T-cell (primary cell): ENCODE measurements around the gene MAP4K3. TPM values are rescaled to one million over a fixed set of nuclear protein-coding genes. Genes with fewer than 3 reads are reported as not detected.

Experiments used
- ATAC-seq, 4 experiments: fragments of 200-7000 bp in 3 of 4; fragments of 150-1000 bp in 1 of 4; cut with Tn5 transposase; replicated peaks in 1 of 4; 1 replicate in 3 of 4; 2 replicates in 1 of 4; pipeline ENCODE4 v1.10.0; 2021; ENCODE audit warnings: moderate library complexity in 3 of 4, mild to moderate bottlenecking in 2 of 4, moderate number of reproducible peaks in 1 of 4
- CTCF ChIA-PET, 2 donors: fragments of 300-600 bp; sonication (Branson Sonifier 250); formaldehyde crosslinking; loops; one replicate each; lab custom pipeline; 2022; ENCODE audit warnings: antibody characterized with exemption in 2 of 2; lab: Charles Lee
- POLR2A ChIA-PET, 2 donors: fragments of 300-600 bp; sonication (Branson Sonifier 250); formaldehyde crosslinking; loops; one replicate each; lab custom pipeline; 2022; ENCODE audit warnings: antibody characterized with exemption in 2 of 2; lab: Charles Lee
- DNase-seq, 35 experiments: peaks; one replicate each; pipeline versions ENCODE4 v3.0.0 to v3.0.0-alpha.2; 2013 to 2023
- H3K27ac ChIP-seq: one replicate; pipeline ENCODE4 v1.5.1; 2013; ENCODE audit warnings: low read length
- H3K27me3 ChIP-seq, 2 experiments: replicated peaks in 1 of 2; 1 replicate in 1 of 2; 2 replicates in 1 of 2; pipeline versions ENCODE4 v1.6.1 to v1.7.0; 2013; ENCODE audit warnings: low read length in 1 of 2, mixed read lengths in 1 of 2; ENCODE audit not compliant: control insufficient read depth in 2 of 2, insufficient read depth in 2 of 2; ENCODE audit errors: extremely low read depth in 1 of 2
- H3K36me3 ChIP-seq, 2 donors: 1 replicate in 1 of 2; 2 replicates in 1 of 2; pipeline versions ENCODE4 v1.6.1 to v1.7.0; 2013; ENCODE audit warnings: low read length in 1 of 2; ENCODE audit not compliant: control insufficient read depth in 2 of 2, insufficient read depth in 1 of 2; ENCODE audit errors: extremely low read depth in 1 of 2
- H3K4me1 ChIP-seq, 2 experiments: 1 replicate in 1 of 2; 2 replicates in 1 of 2; pipeline versions ENCODE4 v1.6.1 to v1.7.0; 2013; ENCODE audit warnings: low read length in 2 of 2, mixed read lengths in 1 of 2; ENCODE audit not compliant: insufficient read depth in 2 of 2, control insufficient read depth in 1 of 2; ENCODE audit errors: extremely low read depth in 1 of 2
- H3K4me3 ChIP-seq, 2 donors: 1 replicate in 1 of 2; 2 replicates in 1 of 2; pipeline versions ENCODE4 v1.5.1 to v1.7.0; 2013; ENCODE audit warnings: mild to moderate bottlenecking in 2 of 2, low read length in 1 of 2, moderate library complexity in 1 of 2; ENCODE audit not compliant: control insufficient read depth in 1 of 2; ENCODE audit errors: extremely low read depth in 1 of 2
- H3K9me3 ChIP-seq: 2 replicates; pipeline ENCODE4 v1.7.0; 2013
- H3K27ac Mint-ChIP-seq, 2 donors: one replicate each; pipeline ENCODE4 v1.8.0; 2020 to 2021; ENCODE audit warnings: mild to moderate bottlenecking in 2 of 2, mixed read lengths in 2 of 2
- H3K27me3 Mint-ChIP-seq, 2 donors: one replicate each; pipeline ENCODE4 v1.8.0; 2021 to 2022; ENCODE audit warnings: mixed read lengths in 2 of 2
- H3K36me3 Mint-ChIP-seq: one replicate; pipeline ENCODE4 v1.8.0; 2021; ENCODE audit warnings: mixed read lengths
- H3K4me1 Mint-ChIP-seq, 3 donors: one replicate each; pipeline ENCODE4 v1.8.0; 2020 to 2022; ENCODE audit warnings: mixed read lengths in 3 of 3, mild to moderate bottlenecking in 1 of 3
- H3K4me3 Mint-ChIP-seq, 3 donors: one replicate each; pipeline ENCODE4 v1.8.0; 2020 to 2022; ENCODE audit warnings: mild to moderate bottlenecking in 3 of 3, mixed read lengths in 3 of 3, moderate library complexity in 3 of 3
- H3K9me3 Mint-ChIP-seq, 3 donors: one replicate each; pipeline ENCODE4 v1.8.0; 2020 to 2022; ENCODE audit warnings: mixed read lengths in 3 of 3
- WGBS: methylation state at CpG from one replicate; pipeline ENCODE4 v1.1.5; 2013; ENCODE audit warnings: missing lambda C conversion rate; ENCODE audit not compliant: insufficient coverage; 5-methylcytosine and 5-hydroxymethylcytosine counted together
- total RNA-seq, 35 experiments: library from RNA in 6 of 35; stranded (reverse) in 6 of 35; fragments of 120-200 nt in 1 of 35; gene quantifications; one replicate each; pipeline versions ENCODE4 v1.2.1 to v1.2.4 and lab custom pipeline; 2013 to 2026

MAP4K3 gene
- total RNA-seq, 5 donors from 2014 or later (not counting 1 experiment from before 2014, with no cell fraction given), result 13.8 to 27.0 (median 17.4) TPM

DNA sequence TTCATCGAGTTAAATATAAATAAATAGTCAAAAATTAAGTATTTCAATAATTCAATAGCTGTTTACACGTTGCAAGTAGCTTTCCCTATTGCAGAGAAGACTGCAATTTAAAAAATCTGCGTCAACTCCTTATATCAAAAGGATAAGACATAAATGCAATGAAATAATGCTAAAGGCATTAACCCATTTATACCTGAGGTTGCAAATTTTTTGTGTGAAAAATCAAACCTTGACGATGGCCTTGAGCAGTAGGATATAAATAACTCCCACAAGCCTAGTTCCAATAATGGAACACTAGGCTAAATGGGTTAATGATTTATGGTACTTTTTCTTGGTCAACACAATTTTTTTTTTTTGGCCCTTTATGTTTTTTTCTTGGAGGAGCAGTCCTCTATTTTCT, 116.9 kb downstream of the MAP4K3 start:
- H3K9me3 ChIP-seq, result no peaks in the 10 kb centered on the region
- Mint-ChIP-seq H3K27ac (no peak overlapping the region), H3K4me1 (no peaks in the 10 kb centered on the region), H3K36me3 (peaks cover 26% of the 10 kb centered on the region), H3K27me3 (no peaks in the 10 kb centered on the region), H3K9me3 (no peaks in the 10 kb centered on the region), H3K4me3 (no peak overlapping the region)
- no peaks in the 10 kb centered on the region for H3K36me3 ChIP-seq
- POLR2A ChIA-PET, result no interaction called here
- DNase-seq (no peak), ATAC-seq (no peak)
- no peaks in the 10 kb centered on the region for H3K4me1 ChIP-seq
- H3K27ac ChIP-seq, result no peak overlapping the region
- CTCF ChIA-PET, result no interaction called here
- H3K4me3 ChIP-seq, result no peak overlapping the region
- WGBS, result no CpG with 5 or more reads among the region's 4 CpGs
- no peaks in the 10 kb centered on the region for H3K27me3 ChIP-seq

- H3K4me1 ChIP-seq, result no peaks in the 10 kb centered on the region
- Mint-ChIP-seq H3K9me3 (no peaks in the 10 kb centered on the region), H3K36me3 (peaks cover 40% of the 10 kb centered on the region), H3K4me3 (no peak overlapping the region), H3K4me1 (no peaks in the 10 kb centered on the region), H3K27me3 (no peaks in the 10 kb centered on the region), H3K27ac (no peak overlapping the region)
- DNase-seq, result no peak
- ChIA-PET POLR2A (no interaction called here), CTCF (no interaction called here)
- ATAC-seq, result no peak
- no peaks in the 10 kb centered on the region for H3K9me3 ChIP-seq
- no peaks in the 10 kb centered on the region for H3K27me3 ChIP-seq
- peaks cover 0 to 4% of the 10 kb centered on the region in 2 donors for H3K36me3 ChIP-seq
- WGBS, result 100% methylated on average over 2 of the region's 4 CpGs
- H3K27ac ChIP-seq, result no peak overlapping the region
- no peak overlapping the region for H3K4me3 ChIP-seq
These were observed 123.5 kb downstream of the MAP4K3 start for GRCh38 chr2:39313575-39313974.

- no peak overlapping the region for H3K27ac Mint-ChIP-seq
- 100% methylated on average over 1 of the region's 2 CpGs for WGBS
- no peaks in the 10 kb centered on the region for H3K27me3 Mint-ChIP-seq
- no peaks in the 10 kb centered on the region for H3K9me3 Mint-ChIP-seq
- no peaks in the 10 kb centered on the region for H3K9me3 ChIP-seq
- no peaks in the 10 kb centered on the region for H3K27me3 ChIP-seq
- H3K27ac ChIP-seq, result no peak overlapping the region
- no peaks in the 10 kb centered on the region for H3K4me1 Mint-ChIP-seq
- H3K4me3 ChIP-seq, result no peak overlapping the region
- POLR2A ChIA-PET, result no interaction called here
- no peak for DNase-seq
- H3K4me3 Mint-ChIP-seq, result no peak overlapping the region
- no peaks in the 10 kb centered on the region for H3K4me1 ChIP-seq
- H3K36me3 Mint-ChIP-seq, result peaks cover 32% of the 10 kb centered on the region
- ATAC-seq, result no peak
- CTCF ChIA-PET, result interaction anchor here in 1 of 2 donors (0.6 kb wide), 1 partner anchor 30 kb away, joined by 3 read pairs; no protein-coding TSS in a partner anchor
- peaks cover 0 to 4% of the 10 kb centered on the region in 2 donors for H3K36me3 ChIP-seq
These were observed 125.6 kb downstream of the MAP4K3 start for GRCh38 chr2:39311469-39311868.

DNA sequence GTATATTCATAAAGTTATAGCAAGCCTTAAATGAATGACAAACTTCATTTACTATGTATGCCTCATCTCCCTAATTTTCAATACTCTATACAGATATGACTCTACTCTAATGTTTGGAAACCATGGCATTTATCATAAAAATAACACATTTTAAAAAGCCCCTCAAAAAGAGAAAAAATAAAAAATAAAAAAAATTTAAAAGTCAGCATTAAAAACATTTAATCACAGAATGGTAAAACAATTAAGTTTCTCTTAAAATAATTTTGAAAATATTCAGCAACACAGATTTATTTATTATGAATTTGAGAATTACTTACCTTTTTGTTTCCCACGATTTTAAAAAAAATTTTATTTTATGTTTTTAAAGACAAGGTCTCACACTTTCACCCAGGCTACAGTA, 128.3 kb downstream of the MAP4K3 start:
- no peak for ATAC-seq
- peaks cover 38% of the 10 kb centered on the region for H3K36me3 Mint-ChIP-seq
- no peaks in the 10 kb centered on the region for H3K27me3 Mint-ChIP-seq
- no peaks in the 10 kb centered on the region for H3K9me3 ChIP-seq
- H3K27ac Mint-ChIP-seq, result no peak overlapping the region
- no peaks in the 10 kb centered on the region for H3K4me1 ChIP-seq
- H3K4me3 Mint-ChIP-seq, result no peak overlapping the region
- H3K9me3 Mint-ChIP-seq, result no peaks in the 10 kb centered on the region
- ChIA-PET POLR2A (no interaction called here), CTCF (no interaction called here)
- H3K27me3 ChIP-seq, result no peaks in the 10 kb centered on the region
- no peak overlapping the region for H3K4me3 ChIP-seq
- WGBS, result no CpG with 5 or more reads among the region's 1 CpG
- H3K36me3 ChIP-seq, result peaks cover 0 to 4% of the 10 kb centered on the region in 2 donors
- no peak for DNase-seq
- H3K27ac ChIP-seq, result no peak overlapping the region
- no peaks in the 10 kb centered on the region for H3K4me1 Mint-ChIP-seq

DNA sequence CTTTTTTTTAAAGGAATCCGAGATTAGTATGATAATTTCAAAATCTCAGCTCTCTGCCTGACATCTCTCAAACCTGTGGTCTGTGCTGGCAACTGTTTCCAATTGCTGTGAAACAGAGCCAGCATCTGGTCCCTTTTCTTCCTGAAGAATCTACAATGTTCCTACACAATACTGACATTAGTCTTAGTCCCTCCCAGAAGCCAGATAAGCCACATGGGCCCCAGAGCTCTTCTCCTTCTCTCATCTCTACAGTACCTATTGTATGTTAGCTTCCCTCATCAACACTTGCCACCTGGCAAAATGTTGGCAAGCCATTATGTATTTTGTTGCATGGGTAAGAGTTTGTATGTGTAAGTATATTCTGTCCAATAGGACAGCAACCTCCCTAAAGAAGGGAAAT, 130.5 kb downstream of the MAP4K3 start:
- no peaks in the 10 kb centered on the region for H3K27me3 ChIP-seq
- ATAC-seq (no peak), DNase-seq (no peak)
- no peak overlapping the region for H3K4me3 Mint-ChIP-seq
- peaks cover 27% of the 10 kb centered on the region for H3K36me3 Mint-ChIP-seq
- no peak overlapping the region for H3K27ac ChIP-seq
- H3K4me3 ChIP-seq, result no peak overlapping the region
- WGBS, result 100% methylated on average over 1 of the region's 1 CpG
- no peaks in the 10 kb centered on the region for H3K4me1 ChIP-seq
- ChIA-PET POLR2A (no interaction called here), CTCF (no interaction called here)
- H3K36me3 ChIP-seq, result peaks cover 0 to 4% of the 10 kb centered on the region in 2 donors
- no peaks in the 10 kb centered on the region for H3K9me3 Mint-ChIP-seq
- no peaks in the 10 kb centered on the region for H3K9me3 ChIP-seq
- H3K27me3 Mint-ChIP-seq, result no peaks in the 10 kb centered on the region
- H3K27ac Mint-ChIP-seq, result no peak overlapping the region
- no peaks in the 10 kb centered on the region for H3K4me1 Mint-ChIP-seq

DNA sequence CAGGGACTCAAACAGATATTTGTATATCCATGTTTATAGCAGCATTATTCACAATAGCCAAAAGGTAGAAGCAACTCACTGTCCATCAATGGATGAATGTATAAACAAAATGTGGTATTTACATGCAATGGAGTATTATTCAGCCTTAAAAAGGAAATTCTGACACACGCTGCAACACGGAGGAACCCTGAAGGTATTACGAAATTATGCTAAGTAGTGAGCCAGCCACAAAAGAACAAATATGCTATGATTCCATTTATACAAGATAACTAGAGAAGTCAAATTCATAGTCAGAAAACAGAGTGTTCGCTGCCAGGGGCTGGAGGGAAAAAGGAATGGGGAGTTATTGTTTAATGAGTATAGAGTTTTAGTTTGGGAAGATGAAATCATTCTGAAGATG, 132.4 kb downstream of the MAP4K3 start:
- no peaks in the 10 kb centered on the region for H3K4me1 Mint-ChIP-seq
- Histone ChIP-seq H3K4me1 (no peaks in the 10 kb centered on the region), H3K4me3 (no peak overlapping the region), H3K27me3 (no peaks in the 10 kb centered on the region), H3K9me3 (no peaks in the 10 kb centered on the region), H3K36me3 (no peaks in the 10 kb centered on the region), H3K27ac (no peak overlapping the region)
- no peaks in the 10 kb centered on the region for H3K27me3 Mint-ChIP-seq
- 80% methylated on average over 1 of the region's 4 CpGs for WGBS
- H3K27ac Mint-ChIP-seq, result no peak overlapping the region
- ATAC-seq, result no peak
- ChIA-PET CTCF (no interaction called here), POLR2A (no interaction called here)
- DNase-seq, result no peak
- H3K4me3 Mint-ChIP-seq, result no peak overlapping the region
- peaks cover 21% of the 10 kb centered on the region for H3K36me3 Mint-ChIP-seq
- H3K9me3 Mint-ChIP-seq, result no peaks in the 10 kb centered on the region

- Histone ChIP-seq H3K9me3 (no peaks in the 10 kb centered on the region), H3K27me3 (no peaks in the 10 kb centered on the region), H3K4me3 (no peak overlapping the region), H3K4me1 (no peaks in the 10 kb centered on the region), H3K27ac (no peak overlapping the region), H3K36me3 (no peaks in the 10 kb centered on the region)
- DNase-seq (no peak), ATAC-seq (no peak)
- peaks cover 21% of the 10 kb centered on the region for H3K36me3 Mint-ChIP-seq
- no peak overlapping the region for H3K27ac Mint-ChIP-seq
- CTCF ChIA-PET, result no interaction called here
- WGBS, result no CpG with 5 or more reads among the region's 1 CpG
- no peak overlapping the region for H3K4me3 Mint-ChIP-seq
- H3K27me3 Mint-ChIP-seq, result no peaks in the 10 kb centered on the region
- H3K4me1 Mint-ChIP-seq, result no peaks in the 10 kb centered on the region
- no peaks in the 10 kb centered on the region for H3K9me3 Mint-ChIP-seq
- POLR2A ChIA-PET, result no interaction called here
These were observed 132.9 kb downstream of the MAP4K3 start for GRCh38 chr2:39304200-39304599.
